NCI-H1436 (cell line): ENCODE results near the gene USP34.
A peak's percentile ranks its signal among the peaks of the same experiment; 100 is the strongest.
"Not testable (repeated sequence)": the region's sequence is repeated elsewhere in the genome, so short reads cannot be mapped to it uniquely, and the experiment has no call there.

Source experiments
- DNase-seq: peaks from one replicate; lab custom pipeline; 2025; lab: John Stamatoyannopoulos, UW

The USP34 gene

DNA sequence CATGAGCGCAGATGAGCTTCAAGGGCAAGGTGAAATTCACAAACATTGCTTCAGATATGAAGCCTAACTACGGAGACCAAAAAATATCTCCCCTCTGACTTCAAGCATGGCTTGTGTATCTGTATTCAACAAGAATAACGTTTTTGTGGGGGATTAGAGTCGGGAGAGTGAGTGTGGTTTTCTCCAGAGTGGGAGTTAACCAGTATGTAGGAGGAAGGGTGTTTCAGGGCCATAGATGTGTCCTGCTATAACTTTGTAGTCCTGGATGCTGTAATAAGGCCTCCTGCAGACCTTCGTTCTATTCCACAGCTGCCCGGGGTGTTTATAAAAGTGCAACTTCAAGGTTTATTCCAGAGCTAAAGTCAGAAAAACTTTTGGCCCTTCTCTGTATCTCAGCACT is 321.8 kb downstream of the USP34 start:
- no peak for DNase-seq

DNA sequence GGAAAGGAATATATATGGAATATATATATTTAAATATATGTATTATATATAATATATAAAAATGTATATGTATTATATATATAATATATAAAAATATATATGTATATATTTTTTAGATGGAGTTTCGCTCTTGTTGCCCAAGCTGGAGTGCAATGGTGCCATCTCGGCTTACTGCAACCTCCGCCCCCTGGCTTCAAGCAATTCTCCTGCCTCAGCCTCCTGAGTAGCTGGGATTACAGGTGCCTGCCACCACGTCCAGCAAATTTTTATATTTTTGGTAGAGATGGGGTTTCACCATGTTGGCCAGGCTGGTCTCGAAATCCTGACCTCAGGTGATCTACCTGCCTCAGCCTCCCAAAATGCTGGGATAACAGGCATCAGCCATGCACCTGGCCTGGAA is 322.8 kb downstream of the USP34 start:
- DNase-seq: not testable (repeated sequence)

DNA sequence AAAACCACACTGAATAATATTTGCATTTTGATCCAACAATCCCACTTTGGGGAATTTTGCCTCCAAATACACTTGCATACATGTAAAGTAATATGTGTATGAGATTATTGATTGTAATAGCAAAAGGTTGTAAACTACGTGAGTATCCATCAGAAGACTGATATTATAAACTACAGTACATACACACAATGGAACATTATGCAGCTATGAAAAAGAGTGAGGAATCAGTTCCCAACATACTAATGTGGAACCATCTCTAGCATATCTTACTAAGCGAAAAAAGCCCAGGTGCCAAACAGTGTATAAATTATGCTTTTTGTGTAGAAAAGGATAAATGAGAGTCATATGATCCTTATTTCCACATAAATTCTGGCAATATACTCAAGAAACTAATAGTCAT is 324.9 kb downstream of the USP34 start:
- DNase-seq: no peak

DNA sequence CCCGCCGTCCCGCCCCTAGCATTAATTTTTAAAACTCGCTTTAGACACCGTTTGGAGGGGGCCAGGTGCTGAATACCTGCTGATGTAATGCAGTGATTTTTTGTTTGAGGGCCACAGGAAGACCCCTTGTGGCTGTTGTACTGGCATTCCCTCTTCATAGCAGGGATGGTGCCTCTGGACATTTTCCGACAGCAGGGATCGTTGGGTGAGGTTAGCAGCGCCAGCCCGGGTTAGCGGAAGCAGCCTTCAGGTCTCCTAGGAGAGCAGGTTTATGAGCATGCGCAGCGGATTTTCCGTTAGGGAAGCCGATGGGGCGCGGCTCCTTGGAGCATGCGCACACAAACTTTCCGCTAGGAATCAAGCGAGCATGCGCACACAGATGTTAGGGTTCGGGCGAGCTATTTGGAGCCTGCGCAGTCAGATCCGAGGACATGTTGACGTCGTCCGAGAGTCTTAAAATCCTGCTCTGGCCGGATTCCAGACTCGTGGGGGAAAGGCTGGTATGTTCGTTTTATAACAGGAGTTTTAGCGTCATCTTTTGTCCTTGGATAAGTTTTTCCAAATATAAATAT is 326.1 kb downstream of the USP34 start:
- peak; percentile 98 for DNase-seq

DNA sequence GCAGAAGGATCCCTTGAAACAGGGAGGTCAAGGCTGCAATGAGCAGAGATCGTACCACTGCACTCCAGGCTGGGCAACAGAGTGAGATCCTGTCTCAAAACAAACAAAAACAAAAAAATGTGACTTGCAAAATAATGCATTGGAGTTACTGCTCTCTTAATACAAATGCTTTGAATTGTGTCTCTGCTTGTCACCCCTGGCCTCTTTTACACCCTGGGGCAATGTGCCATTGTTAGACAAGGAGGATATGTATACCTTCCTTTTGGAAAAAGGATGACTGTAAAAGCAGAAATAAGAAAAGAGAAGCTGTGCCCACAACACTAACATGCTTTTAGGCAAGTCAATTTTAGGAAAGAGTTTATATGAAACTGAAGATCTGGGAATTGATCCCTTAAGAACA is 329.7 kb downstream of the USP34 start:
- DNase-seq: no peak

DNA sequence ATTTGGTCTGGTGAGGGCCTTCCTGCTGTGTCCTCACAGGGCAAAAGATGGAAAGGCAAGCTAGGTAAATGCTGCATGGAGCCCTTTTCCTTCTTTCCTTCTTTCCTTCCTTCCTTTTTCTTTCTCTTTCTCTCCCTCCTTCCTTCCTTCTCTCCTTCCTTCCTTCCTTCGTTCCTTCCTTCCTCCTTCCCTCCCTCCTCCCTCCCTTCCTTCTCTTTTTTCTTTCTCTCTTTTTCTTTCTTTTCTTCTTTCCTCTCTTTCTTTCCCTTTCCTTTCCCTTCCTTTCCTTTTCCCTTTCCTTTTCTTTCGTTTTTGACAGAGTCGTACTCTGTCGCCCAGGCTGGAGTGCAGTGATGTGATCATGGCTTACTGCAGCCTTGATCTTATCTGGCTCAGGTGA is 332.0 kb downstream of the USP34 start:
- no peak for DNase-seq
